Prostate gland (tissue), 2 donors: Measurements from ENCODE around the gene TAF4. TPM values are rescaled to one million over a fixed set of nuclear protein-coding genes. Genes with fewer than 3 reads are reported as not detected.

Experiments used
- DNase-seq: peaks from one replicate; pipeline ENCODE4 v3.0.0-alpha.2; 2019; ENCODE audit warnings: low spot score
- H3K27ac ChIP-seq, 2 donors: fragments of 200-600 bp; sonication (generic); 2 replicates each; pipeline ENCODE4 v1.5.1; 2017 to 2019
- H3K27me3 ChIP-seq: fragments of 200-600 bp; sonication (generic); replicated peaks from 2 replicates; pipeline ENCODE4 v1.5.1; 2019; ENCODE audit not compliant: insufficient read depth
- H3K36me3 ChIP-seq, 2 donors: fragments of 200-600 bp; sonication (generic); 1 replicate in 1 of 2; 2 replicates in 1 of 2; pipeline versions ENCODE4 v1.5.1 to v1.8.1; 2017 to 2019
- H3K4me1 ChIP-seq: fragments of 200-600 bp; sonication (generic); replicated peaks from 2 replicates; pipeline ENCODE4 v1.5.1; 2019
- H3K4me3 ChIP-seq, 2 donors: fragments of 200-600 bp; sonication (generic); 2 replicates each; pipeline ENCODE4 v1.5.1; 2017 to 2019
- H3K9me3 ChIP-seq: fragments of 200-600 bp; sonication (generic); 2 replicates; pipeline ENCODE4 v1.5.1; 2017
- CTCF ChIP-seq, 4 experiments: fragments of 200-600 bp in 2 of 4; fragments of 450-650 bp in 2 of 4; sonication (generic) in 2 of 4; IDR thresholded peaks; 1 replicate in 3 of 4; 2 replicates in 1 of 4; pipeline ENCODE4 v1.5.1; 2016 to 2019; ENCODE audit warnings: antibody characterized with exemption in 4 of 4, mild to moderate bottlenecking in 2 of 4, moderate library complexity in 2 of 4
- POLR2A ChIP-seq: fragments of 450-650 bp; IDR thresholded peaks from one replicate; pipeline ENCODE4 v1.6.1; 2016; ENCODE audit warnings: antibody characterized with exemption, mild to moderate bottlenecking
- POLR2AphosphoS5 ChIP-seq: sonication (generic); formaldehyde crosslinking; IDR thresholded peaks from one replicate; pipeline ENCODE4 v1.6.1; 2017; ENCODE audit warnings: antibody characterized with exemption
- WGBS: methylation state at CpG from one replicate; pipeline ENCODE4 v1.1.5; 2018; 5-methylcytosine and 5-hydroxymethylcytosine counted together
- intact Hi-C: fragments of 100-400 bp; cut with DNase I; formaldehyde crosslinking; loops from one replicate; pipeline ENCODE4 v1.14.2; 2022
- total RNA-seq, 2 donors: library from RNA; depleted of rRNA; stranded (reverse); fragments of >200 nt; gene quantifications; one replicate each; pipeline ENCODE4 v1.1.0, GENCODE V29; 2016

The TAF4 gene
- total RNA-seq, 2 donors from 2014 or later: 19.9 to 57.1 TPM

GRCh38 chr20:61932711-61933480 is 132.8 kb downstream of the TAF4 start:
- 87% methylated on average over 38 of the region's 38 CpGs for WGBS
- intact Hi-C loops: no loop called here
- H3K4me1 ChIP-seq: no peaks in the 10 kb centered on the region
- no peaks in the 10 kb centered on the region for H3K9me3 ChIP-seq
- no peak overlapping the region for H3K4me3 ChIP-seq
- no peaks in the 10 kb centered on the region for H3K36me3 ChIP-seq
- TF ChIP-seq CTCF (IDR thresholded peaks at IDR 0.05) (no peak), POLR2AphosphoS5 (no peak), POLR2A (no peak)
- DNase-seq: no peak
- H3K27me3 ChIP-seq: no peaks in the 10 kb centered on the region
- no peak overlapping the region for H3K27ac ChIP-seq

- TF ChIP-seq POLR2AphosphoS5: no peak
- no peak for TF ChIP-seq POLR2A
- no peak for TF ChIP-seq CTCF (IDR thresholded peaks at IDR 0.05)
- WGBS: 64% methylated on average over 9 of the region's 9 CpGs
- Histone ChIP-seq H3K4me1 (no peaks in the 10 kb centered on the region), H3K9me3 (no peaks in the 10 kb centered on the region), H3K4me3 (no peak overlapping the region), H3K27ac (no peak overlapping the region), H3K27me3 (no peaks in the 10 kb centered on the region), H3K36me3 (no peaks in the 10 kb centered on the region)
- intact Hi-C loops: no loop called here
- DNase-seq: no peak
These were observed 133.5 kb downstream of the TAF4 start for GRCh38 chr20:61932199-61932592.

GRCh38 chr20:61931476-61932198 is 134.0 kb downstream of the TAF4 start:
- WGBS: 84% methylated on average over 14 of the region's 14 CpGs
- Histone ChIP-seq H3K4me1 (no peaks in the 10 kb centered on the region), H3K27ac (no peak overlapping the region), H3K9me3 (no peaks in the 10 kb centered on the region), H3K4me3 (no peak overlapping the region), H3K36me3 (no peaks in the 10 kb centered on the region), H3K27me3 (no peaks in the 10 kb centered on the region)
- TF ChIP-seq POLR2AphosphoS5: no peak
- TF ChIP-seq CTCF (IDR thresholded peaks at IDR 0.05): no peak
- intact Hi-C loops: no loop called here
- no peak for DNase-seq

- H3K9me3 ChIP-seq: no peaks in the 10 kb centered on the region
- H3K4me1 ChIP-seq: no peaks in the 10 kb centered on the region
- TF ChIP-seq POLR2AphosphoS5: no peak
- no peak for TF ChIP-seq POLR2A
- no peak for TF ChIP-seq CTCF (IDR thresholded peaks at IDR 0.05)
- no peak for DNase-seq
- intact Hi-C loops: no loop called here
- H3K4me3 ChIP-seq: no peak overlapping the region
- no peaks in the 10 kb centered on the region for H3K36me3 ChIP-seq
- no peak overlapping the region for H3K27ac ChIP-seq
- H3K27me3 ChIP-seq: no peaks in the 10 kb centered on the region
- WGBS: 82% methylated on average over 28 of the region's 28 CpGs
These were observed 134.8 kb downstream of the TAF4 start for GRCh38 chr20:61930776-61931475.
